ENCODE data around the gene PRG3. TPM values are rescaled to one million over a fixed set of nuclear protein-coding genes. Genes with fewer than 3 reads are reported as not detected.

PRG3 gene
- total and polyA plus RNA-seq, 4 experiments from 2014 or later, result not detected

- Histone ChIP-seq H3K4me1 (ENCODE audit: insufficient read depth, low read length) (peaks cover 4% of the 10 kb centered on the region), H3K4me3 (ENCODE audit: low read length in 2 of 2) (no peak overlapping the region), H3K27ac (ENCODE audit: low read depth, low read length) (no peak overlapping the region), H3K9me3 (ENCODE audit: control insufficient read depth in 1 of 2, low read length in 2 of 2) (no peaks in the 10 kb centered on the region), H3K27me3 (ENCODE audit: insufficient read depth, low read length) (no peaks in the 10 kb centered on the region), H3K36me3 (ENCODE audit: insufficient read depth, low read length) (no peaks in the 10 kb centered on the region)
- Mint-ChIP-seq H3K27ac (no peak overlapping the region), H3K4me1 (peaks cover 0 to 5% (median 3%) of the 10 kb centered on the region in 4 donors), H3K27me3 (peaks cover 2% of the 10 kb centered on the region in 2 donors), H3K36me3 (no peaks in the 10 kb centered on the region), H3K4me3 (no peak overlapping the region), H3K9me3 (peaks cover 0 to 2% (median 0%) of the 10 kb centered on the region in 8 donors)
- POLR2A ChIA-PET (ENCODE audit: partially characterized antibody), result no interaction called here
- CTCF ChIA-PET (ENCODE audit: partially characterized antibody), result interaction anchor here (1.0 to 8.0 kb wide), 11 partner anchors 11 to 453 kb away, joined by 3 to 70 read pairs (median 4); partner anchors contain the start of genes P2RX3 and SSRP1
- no peak for DNase-seq
- intact Hi-C loops (cut with micrococcal nuclease), result loop anchor here (5.0 to 10.0 kb wide), 6 partner anchors 79 to 1439 kb away; partner anchors contain the start of genes SLC43A3 and UBE2L6
Measured at GRCh38 chr11:57348052-57348451, 32.9 kb downstream of the PRG3 start.

- ChIA-PET POLR2A (ENCODE audit: partially characterized antibody) (no interaction called here), CTCF (ENCODE audit: partially characterized antibody) (interaction anchor here (1.0 to 8.0 kb wide), 12 partner anchors 11 to 454 kb away, joined by 3 to 70 read pairs (median 8); partner anchors contain the start of genes P2RX3 and SSRP1)
- intact Hi-C loops (cut with micrococcal nuclease), result loop anchor here (5.0 to 10.0 kb wide), 6 partner anchors 80 to 1440 kb away; partner anchors contain the start of genes SLC43A3 and UBE2L6
- H3K27ac ChIP-seq (ENCODE audit: low read depth, low read length), result no peak overlapping the region
- no peaks in the 10 kb centered on the region for H3K27me3 ChIP-seq (ENCODE audit: insufficient read depth, low read length)
- peaks cover 0 to 2% (median 0%) of the 10 kb centered on the region in 8 donors for H3K9me3 Mint-ChIP-seq
- H3K4me3 Mint-ChIP-seq, result no peak overlapping the region
- H3K27me3 Mint-ChIP-seq, result peaks cover 2% of the 10 kb centered on the region in 2 donors
- no peak overlapping the region for H3K4me3 ChIP-seq (ENCODE audit: low read length in 2 of 2)
- peaks cover 4% of the 10 kb centered on the region for H3K4me1 ChIP-seq (ENCODE audit: insufficient read depth, low read length)
- no peaks in the 10 kb centered on the region for H3K9me3 ChIP-seq (ENCODE audit: control insufficient read depth in 1 of 2, low read length in 2 of 2)
- no peak overlapping the region for H3K27ac Mint-ChIP-seq
- no peak for DNase-seq
- H3K4me1 Mint-ChIP-seq, result peaks cover 0 to 5% (median 3%) of the 10 kb centered on the region in 4 donors
- H3K36me3 Mint-ChIP-seq, result no peaks in the 10 kb centered on the region
- no peaks in the 10 kb centered on the region for H3K36me3 ChIP-seq (ENCODE audit: insufficient read depth, low read length)
Measured at GRCh38 chr11:57347336-57347735, 33.6 kb downstream of the PRG3 start.

GRCh38 chr11:57345555-57346211, 35.3 kb downstream of the PRG3 start:
- ChIA-PET CTCF (ENCODE audit: partially characterized antibody) (interaction anchor here (0.6 to 8.0 kb wide), 28 partner anchors 9 to 1411 kb away, joined by 3 to 70 read pairs (median 5); partner anchors contain the start of genes P2RX3, SLC43A3, SSRP1 and TIMM10), POLR2A (ENCODE audit: partially characterized antibody) (interaction anchor here (0.8 to 1.3 kb wide), 4 partner anchors 10 to 148 kb away, joined by 3 to 5 read pairs (median 4); partner anchors contain the start of genes SSRP1 and TNKS1BP1)
- Histone ChIP-seq H3K27me3 (ENCODE audit: insufficient read depth, low read length) (no peaks in the 10 kb centered on the region), H3K4me1 (ENCODE audit: insufficient read depth, low read length) (peaks cover 4% of the 10 kb centered on the region), H3K27ac (ENCODE audit: low read depth, low read length) (no peak overlapping the region), H3K9me3 (ENCODE audit: control insufficient read depth in 1 of 2, low read length in 2 of 2) (no peaks in the 10 kb centered on the region), H3K4me3 (ENCODE audit: low read length in 2 of 2) (no peak overlapping the region), H3K36me3 (ENCODE audit: insufficient read depth, low read length) (no peaks in the 10 kb centered on the region)
- peak; percentile 59 to 74 (median 63) for DNase-seq
- H3K4me3 Mint-ChIP-seq, result no peak overlapping the region
- intact Hi-C loops (cut with micrococcal nuclease), result loop anchor here (1.0 to 10.0 kb wide), 10 partner anchors 82 to 1442 kb away; partner anchors contain the start of genes SLC43A3 and UBE2L6
- peaks cover 2% of the 10 kb centered on the region in 2 donors for H3K27me3 Mint-ChIP-seq
- no peaks in the 10 kb centered on the region for H3K9me3 Mint-ChIP-seq
- H3K4me1 Mint-ChIP-seq, result peaks cover 0 to 5% (median 3%) of the 10 kb centered on the region in 4 donors
- H3K36me3 Mint-ChIP-seq, result no peaks in the 10 kb centered on the region
- H3K27ac Mint-ChIP-seq, result no peak overlapping the region

- POLR2A ChIA-PET (ENCODE audit: partially characterized antibody), result no interaction called here
- no peaks in the 10 kb centered on the region for H3K9me3 ChIP-seq (ENCODE audit: control insufficient read depth in 1 of 2, low read length in 2 of 2)
- H3K4me1 ChIP-seq (ENCODE audit: insufficient read depth, low read length), result peaks cover 4% of the 10 kb centered on the region
- H3K27ac ChIP-seq (ENCODE audit: low read depth, low read length), result no peak overlapping the region
- no peaks in the 10 kb centered on the region for H3K36me3 ChIP-seq (ENCODE audit: insufficient read depth, low read length)
- intact Hi-C loops (cut with micrococcal nuclease), result loop anchor here (1.0 to 10.0 kb wide), 10 partner anchors 82 to 1442 kb away; partner anchors contain the start of genes SLC43A3 and UBE2L6
- Mint-ChIP-seq H3K4me1 (peaks cover 0 to 2% (median under 1%) of the 10 kb centered on the region in 4 donors), H3K27me3 (peaks cover under 1% of the 10 kb centered on the region in 2 donors), H3K36me3 (no peaks in the 10 kb centered on the region), H3K4me3 (no peak overlapping the region), H3K9me3 (no peaks in the 10 kb centered on the region), H3K27ac (no peak overlapping the region)
- CTCF ChIA-PET (ENCODE audit: partially characterized antibody), result interaction anchor here (1.4 to 8.0 kb wide), 9 partner anchors 14 to 1333 kb away, joined by 4 to 70 read pairs (median 22); partner anchors contain the start of gene TIMM10
- no peak overlapping the region for H3K4me3 ChIP-seq (ENCODE audit: low read length in 2 of 2)
- H3K27me3 ChIP-seq (ENCODE audit: insufficient read depth, low read length), result no peaks in the 10 kb centered on the region
- DNase-seq, result no peak
Measured at GRCh38 chr11:57344826-57345225, 36.1 kb downstream of the PRG3 start.

GRCh38 chr11:57343825-57344224, 37.1 kb downstream of the PRG3 start:
- POLR2A ChIA-PET (ENCODE audit: partially characterized antibody), result no interaction called here
- H3K36me3 ChIP-seq (ENCODE audit: insufficient read depth, low read length), result no peaks in the 10 kb centered on the region
- intact Hi-C loops (cut with micrococcal nuclease), result loop anchor here (2.0 to 10.0 kb wide), 2 partner anchors 139 to 1331 kb away; no protein-coding TSS in a partner anchor
- Mint-ChIP-seq H3K36me3 (no peaks in the 10 kb centered on the region), H3K4me3 (no peak overlapping the region), H3K9me3 (no peaks in the 10 kb centered on the region), H3K27ac (peak overlapping the region in 1 of 7 donors; percentile 31), H3K27me3 (no peaks in the 10 kb centered on the region), H3K4me1 (peaks cover 0 to 1% (median 0%) of the 10 kb centered on the region in 4 donors)
- H3K9me3 ChIP-seq (ENCODE audit: control insufficient read depth in 1 of 2, low read length in 2 of 2), result no peaks in the 10 kb centered on the region
- H3K27ac ChIP-seq (ENCODE audit: low read depth, low read length), result no peak overlapping the region
- H3K27me3 ChIP-seq (ENCODE audit: insufficient read depth, low read length), result no peaks in the 10 kb centered on the region
- peaks cover 4% of the 10 kb centered on the region for H3K4me1 ChIP-seq (ENCODE audit: insufficient read depth, low read length)
- no peak for DNase-seq
- CTCF ChIA-PET (ENCODE audit: partially characterized antibody), result interaction anchor here (0.9 to 1.5 kb wide), 5 partner anchors 10 to 1286 kb away, joined by 3 to 6 read pairs (median 4); no protein-coding TSS in a partner anchor
- no peak overlapping the region for H3K4me3 ChIP-seq (ENCODE audit: low read length in 2 of 2)

GRCh38 chr11:57342702-57343101, 38.2 kb downstream of the PRG3 start:
- Mint-ChIP-seq H3K27me3 (no peaks in the 10 kb centered on the region), H3K4me3 (no peak overlapping the region), H3K36me3 (no peaks in the 10 kb centered on the region), H3K4me1 (peaks cover 0 to 1% (median 0%) of the 10 kb centered on the region in 4 donors), H3K27ac (no peak overlapping the region), H3K9me3 (no peaks in the 10 kb centered on the region)
- no peak for DNase-seq
- intact Hi-C loops (cut with micrococcal nuclease), result loop anchor here (10.0 kb wide), 1 partner anchor 1332 kb away; no protein-coding TSS in a partner anchor
- Histone ChIP-seq H3K4me1 (ENCODE audit: insufficient read depth, low read length) (peaks cover 4% of the 10 kb centered on the region), H3K9me3 (ENCODE audit: control insufficient read depth in 1 of 2, low read length in 2 of 2) (no peaks in the 10 kb centered on the region), H3K36me3 (ENCODE audit: insufficient read depth, low read length) (no peaks in the 10 kb centered on the region), H3K4me3 (ENCODE audit: low read length in 2 of 2) (no peak overlapping the region), H3K27ac (ENCODE audit: low read depth, low read length) (no peak overlapping the region), H3K27me3 (ENCODE audit: insufficient read depth, low read length) (no peaks in the 10 kb centered on the region)
- POLR2A ChIA-PET (ENCODE audit: partially characterized antibody), result no interaction called here
- CTCF ChIA-PET (ENCODE audit: partially characterized antibody), result interaction anchor here (0.9 to 1.5 kb wide), 7 partner anchors 11 to 1287 kb away, joined by 3 to 6 read pairs (median 4); no protein-coding TSS in a partner anchor

All from CD4-positive, alpha-beta memory T cell (primary cell).